GM15510 (cell line): ENCODE data around the gene MAPK8IP1.

Experiments
- POLR2A ChIP-seq: IDR thresholded peaks from 3 replicates; pipeline ENCODE4 v1.6.1; 2011; ENCODE audit warnings: borderline replicate concordance; ENCODE audit not compliant: insufficient read length; ENCODE audit errors: extremely low read depth

Gene MAPK8IP1

DNA sequence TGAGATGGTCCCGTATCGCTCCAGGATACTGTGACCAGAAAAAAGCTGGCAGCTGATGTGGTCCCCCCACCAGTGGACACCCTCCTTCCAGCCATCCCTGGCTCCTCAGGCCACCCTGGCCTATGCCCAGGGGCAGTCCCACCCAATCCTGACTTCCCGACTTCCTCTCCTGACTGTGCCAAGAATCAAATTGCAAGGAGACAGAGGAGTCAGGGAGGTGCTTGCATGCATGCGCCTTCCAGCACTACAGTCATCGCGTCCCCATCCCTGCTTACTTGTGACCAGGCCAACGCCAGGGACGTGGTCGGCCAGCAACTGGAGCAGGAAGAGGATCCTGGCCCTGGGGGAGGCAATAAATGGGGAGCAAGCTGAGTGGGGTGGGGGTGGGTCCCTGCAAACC lies 25.2 kb downstream of the MAPK8IP1 start:
- no peak for TF ChIP-seq POLR2A

DNA sequence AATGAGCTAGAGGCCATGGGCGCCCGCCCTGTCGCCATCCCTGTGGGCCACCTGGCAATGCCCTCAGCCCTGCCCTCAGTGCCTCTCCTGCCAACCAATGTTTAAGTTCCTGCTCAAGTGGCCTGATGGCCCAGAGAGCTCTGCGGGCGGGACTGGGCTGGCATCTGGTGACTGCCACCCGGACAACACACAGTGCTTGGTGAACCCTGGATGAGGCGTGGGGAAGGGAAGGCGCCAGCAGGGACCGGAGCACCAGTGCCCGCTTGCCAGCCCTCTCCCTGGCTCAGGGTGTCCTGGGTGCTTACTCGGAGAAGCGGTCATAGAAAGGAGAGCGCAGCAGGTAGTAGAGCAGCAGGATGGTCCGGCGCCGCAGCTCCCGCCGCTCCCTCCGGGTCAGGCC lies 28.1 kb downstream of the MAPK8IP1 start:
- TF ChIP-seq POLR2A, result no peak

DNA sequence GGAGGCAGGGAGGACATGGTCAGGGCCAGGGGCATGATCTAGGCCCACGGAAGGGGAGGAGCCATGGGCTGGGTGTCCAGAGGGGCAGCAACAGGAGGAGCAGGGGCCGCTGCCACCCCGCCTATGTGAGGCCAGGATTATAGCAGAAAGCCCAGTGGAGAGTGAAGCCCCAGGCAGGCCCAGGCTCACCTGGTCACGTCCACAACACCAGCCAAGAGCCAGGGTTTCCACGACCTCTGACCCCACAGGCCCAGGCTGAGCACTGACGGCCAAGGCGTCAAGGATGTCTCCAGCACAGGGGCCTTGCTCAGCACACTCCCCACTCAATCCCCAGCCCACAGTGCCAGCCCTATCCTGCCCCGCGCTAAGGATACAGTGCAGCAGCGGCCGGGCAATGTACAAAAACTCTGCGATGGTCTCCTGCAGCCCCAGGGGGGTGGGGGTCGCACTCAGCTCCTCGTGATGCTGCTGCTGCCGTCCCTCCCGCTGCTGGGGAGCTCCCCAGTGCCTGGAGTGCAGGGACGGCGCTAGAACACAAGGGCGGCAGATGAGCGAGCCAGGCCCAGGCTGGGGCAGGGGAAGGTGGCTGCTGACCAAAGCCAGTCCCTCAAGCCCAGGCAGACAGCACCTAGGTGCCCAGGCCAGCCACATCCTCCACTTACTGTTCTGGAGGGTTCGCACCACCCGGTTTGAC lies 28.6 kb downstream of the MAPK8IP1 start:
- TF ChIP-seq POLR2A, result no peak

GRCh38 chr11:45915446-45915845 lies 30.0 kb downstream of the MAPK8IP1 start:
- no peak for TF ChIP-seq POLR2A

DNA sequence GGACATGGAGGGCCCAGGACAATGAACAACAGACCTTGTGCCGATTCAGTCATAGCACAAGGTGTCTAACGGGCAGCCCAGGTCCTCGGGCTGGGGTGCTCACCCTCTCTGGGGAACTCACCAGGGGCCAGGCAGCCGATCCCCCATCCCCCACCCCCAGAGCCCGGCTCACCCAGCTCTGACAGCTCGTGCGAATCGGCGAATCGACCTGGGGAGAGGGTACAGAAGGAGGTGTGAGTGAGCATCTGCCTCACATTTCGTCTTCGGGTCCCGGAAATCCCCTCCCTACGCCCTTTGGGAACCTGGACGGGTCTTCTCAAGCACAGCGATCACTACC lies 31.8 kb downstream of the MAPK8IP1 start:
- TF ChIP-seq POLR2A, result no peak

GRCh38 chr11:45917623-45918330 lies 32.3 kb downstream of the MAPK8IP1 start, which contains the start of gene PEX16:
TSS of gene PEX16 (minus strand) at chr11:45917877. CDS start at chr11:45917811, 66 bp downstream.
- peak; percentile 88 for TF ChIP-seq POLR2A

GRCh38 chr11:45918331-45918941 lies 33.0 kb downstream of the MAPK8IP1 start:
- TF ChIP-seq POLR2A, result peak; percentile 61

DNA sequence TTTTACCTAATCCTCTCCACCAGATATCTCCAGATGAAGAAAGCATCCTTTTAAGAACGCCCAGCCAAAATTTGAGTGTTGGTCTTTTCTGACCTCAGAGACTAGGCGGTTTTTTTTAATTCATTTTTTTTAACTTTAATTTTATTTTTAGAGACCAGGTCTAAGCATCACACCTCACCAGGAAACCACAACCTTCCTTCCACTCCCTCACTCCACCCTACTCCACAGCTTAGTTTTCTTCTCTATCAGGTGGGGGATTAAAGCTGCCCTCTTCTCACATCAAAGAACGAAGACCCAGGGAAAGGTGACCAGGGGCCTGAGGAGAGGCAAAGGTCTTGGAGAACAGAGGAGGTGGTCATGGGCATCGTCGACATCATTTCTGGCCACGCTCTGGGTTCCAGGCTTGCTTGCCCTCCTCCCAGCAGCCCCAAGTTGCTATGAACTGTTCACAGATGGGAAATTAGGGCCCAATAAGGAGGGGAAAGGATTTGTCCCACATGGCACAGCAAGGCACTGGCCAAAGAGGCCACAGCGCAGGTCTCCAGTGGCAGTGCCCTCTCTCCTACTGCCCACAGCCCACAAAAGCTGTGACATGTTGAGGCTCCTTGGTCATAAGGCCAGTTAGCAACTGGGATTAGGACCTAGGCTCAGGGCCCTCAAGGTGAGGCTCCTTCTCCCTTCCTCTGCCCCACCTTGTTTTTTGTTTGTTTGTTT lies 33.7 kb downstream of the MAPK8IP1 start:
- TF ChIP-seq POLR2A, result no peak

DNA sequence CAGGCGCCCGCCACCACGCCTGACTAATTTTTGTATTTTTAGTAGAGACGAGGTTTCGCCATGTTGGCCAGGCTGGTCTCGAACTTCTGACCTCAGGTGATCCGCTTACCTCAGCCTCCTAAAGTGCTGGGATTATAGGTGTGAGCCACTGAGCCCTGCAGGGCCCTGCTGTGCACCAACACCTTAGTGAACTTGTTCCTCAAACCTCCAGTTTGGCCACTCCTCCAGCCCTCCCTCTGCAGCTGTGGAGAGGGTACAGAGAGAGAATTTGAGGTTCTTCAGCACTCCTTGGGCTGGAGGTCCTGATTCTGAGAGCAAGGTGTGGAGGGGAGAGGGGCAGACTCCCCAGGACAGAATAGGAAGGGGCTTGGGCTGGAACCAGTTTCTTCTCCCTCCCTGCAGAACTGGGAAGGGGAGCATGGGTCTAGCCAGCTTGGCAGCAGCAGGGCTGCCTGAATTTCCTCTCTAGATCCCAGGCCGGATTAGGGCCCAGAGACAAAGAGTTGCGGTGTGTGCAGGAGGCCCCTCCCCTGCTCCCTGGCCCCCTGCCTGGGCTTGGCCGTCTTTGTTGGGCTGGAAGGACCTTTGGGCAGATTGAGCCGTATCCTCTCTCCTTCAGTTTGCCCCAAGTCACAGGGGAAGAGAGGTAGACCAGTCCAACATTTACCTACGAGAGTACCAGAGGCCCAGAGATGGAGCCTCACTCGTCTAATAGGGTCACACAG lies 34.5 kb downstream of the MAPK8IP1 start:
- TF ChIP-seq POLR2A, result no peak

DNA sequence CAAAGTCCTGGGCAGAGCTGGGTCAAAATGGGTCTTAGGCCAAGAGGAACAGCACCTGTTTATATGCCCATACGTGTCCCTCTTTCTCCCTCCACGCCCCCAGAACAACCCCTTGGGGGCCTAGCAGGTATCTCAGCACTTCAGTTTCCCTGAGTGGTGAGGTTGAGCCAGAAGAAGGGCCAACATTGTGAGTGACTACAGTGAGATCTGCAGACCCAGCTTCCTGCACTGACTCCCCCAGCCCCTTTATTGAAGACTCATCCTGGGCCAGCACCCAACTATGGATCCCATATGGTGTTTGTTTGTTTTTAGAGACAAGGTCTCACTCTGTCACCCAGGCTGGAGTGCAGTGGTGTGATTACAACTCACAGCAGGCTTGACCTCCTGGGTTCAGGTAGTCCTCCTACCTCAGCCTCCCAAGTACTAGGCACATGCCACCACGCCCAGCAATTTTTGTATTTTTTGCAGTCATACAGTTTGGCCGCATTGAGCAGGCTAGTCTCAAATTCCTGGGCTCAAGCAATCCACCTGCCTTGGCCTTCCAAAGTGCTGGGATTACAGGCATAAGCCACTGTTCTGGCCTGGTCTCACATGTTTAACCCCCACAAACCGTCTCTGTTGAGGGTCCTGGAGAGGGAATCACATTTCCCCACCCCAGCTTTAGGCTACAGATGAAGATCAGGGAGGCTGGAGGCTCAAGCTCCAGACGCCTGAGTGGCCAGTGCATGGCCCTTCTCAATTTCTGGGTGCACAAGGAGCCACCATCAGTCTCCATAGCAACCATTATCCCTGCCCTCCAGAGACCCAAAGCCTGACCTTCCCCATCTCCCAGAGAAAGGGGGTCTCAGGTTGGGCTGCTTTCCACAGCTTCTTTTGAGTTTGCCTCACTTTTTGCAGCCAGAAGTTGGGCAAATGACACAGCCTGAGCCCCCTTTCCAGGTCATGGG lies 35.4 kb downstream of the MAPK8IP1 start:
- no peak for TF ChIP-seq POLR2A

DNA sequence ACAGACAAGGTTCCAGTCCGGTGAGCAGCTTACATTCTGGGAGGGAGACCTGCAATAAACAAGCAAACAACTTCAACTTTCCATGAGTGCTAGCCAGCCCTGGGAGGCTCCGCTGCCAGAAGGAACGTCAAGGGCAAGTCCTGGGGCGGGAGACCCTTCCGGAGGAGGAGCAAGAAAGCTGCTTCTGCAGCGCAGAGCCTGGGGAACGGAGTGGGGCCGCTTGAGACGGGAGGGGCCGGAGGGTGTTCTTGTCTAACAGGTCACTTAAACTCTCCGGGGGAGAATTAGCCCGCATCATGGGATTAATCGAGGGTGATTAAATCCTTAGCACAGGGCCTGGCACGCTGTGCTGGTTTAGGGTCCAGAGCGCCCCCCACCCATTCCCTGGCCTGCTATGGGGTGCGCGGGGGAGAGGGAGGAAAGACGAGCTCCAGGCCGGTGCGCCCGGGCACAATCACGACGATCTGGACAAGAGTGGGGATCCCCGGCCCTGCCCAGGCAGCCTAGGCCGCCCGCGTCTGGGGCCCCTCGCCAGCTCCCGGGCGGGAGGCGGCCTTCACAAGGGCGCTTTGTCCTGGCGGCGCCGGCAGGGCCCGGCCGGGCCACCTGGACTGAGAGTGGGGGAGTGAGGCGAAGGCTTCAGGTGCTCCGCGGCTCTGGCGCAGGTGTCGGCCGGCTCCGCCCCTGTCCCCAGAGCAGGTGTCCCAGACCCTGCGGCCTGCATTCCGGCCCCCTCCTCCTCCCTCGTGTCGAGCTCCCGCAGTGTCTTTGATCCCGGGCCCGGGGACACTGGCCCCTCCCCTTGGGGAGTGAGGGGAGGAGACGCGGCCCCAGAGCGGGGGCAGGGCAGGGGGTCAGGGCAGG lies 36.3 kb downstream of the MAPK8IP1 start:
- TF ChIP-seq POLR2A, result no peak

GRCh38 chr11:45922425-45923082 lies 37.1 kb downstream of the MAPK8IP1 start, which contains the start of gene LARGE2:
TSS of gene LARGE2 (plus strand) at chr11:45922656. CDS start at chr11:45922883, 227 bp downstream.
- no peak for TF ChIP-seq POLR2A
